Measurements from ENCODE around the gene CPNE9.

DNA sequence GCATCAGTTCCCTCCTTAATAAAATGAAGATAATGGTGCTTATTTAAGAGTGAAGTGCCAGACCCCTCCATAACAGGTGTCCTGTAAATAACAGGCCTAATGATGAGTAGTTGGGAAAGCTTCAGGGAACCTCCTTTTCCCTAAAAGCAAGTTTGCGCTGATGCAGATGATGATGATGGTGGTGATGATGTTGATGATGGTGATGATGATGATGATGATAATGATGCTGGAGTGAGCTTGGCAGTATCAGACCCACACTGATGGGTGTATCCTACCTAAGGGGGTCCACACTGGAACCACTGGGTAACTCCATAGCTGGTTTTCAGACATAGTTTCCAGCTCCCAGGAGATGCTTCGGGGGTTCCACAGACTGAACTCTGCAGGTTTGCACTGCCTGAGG, 29.9 kb upstream of the CPNE9 start:
- TF ChIP-seq, protein P1, sequence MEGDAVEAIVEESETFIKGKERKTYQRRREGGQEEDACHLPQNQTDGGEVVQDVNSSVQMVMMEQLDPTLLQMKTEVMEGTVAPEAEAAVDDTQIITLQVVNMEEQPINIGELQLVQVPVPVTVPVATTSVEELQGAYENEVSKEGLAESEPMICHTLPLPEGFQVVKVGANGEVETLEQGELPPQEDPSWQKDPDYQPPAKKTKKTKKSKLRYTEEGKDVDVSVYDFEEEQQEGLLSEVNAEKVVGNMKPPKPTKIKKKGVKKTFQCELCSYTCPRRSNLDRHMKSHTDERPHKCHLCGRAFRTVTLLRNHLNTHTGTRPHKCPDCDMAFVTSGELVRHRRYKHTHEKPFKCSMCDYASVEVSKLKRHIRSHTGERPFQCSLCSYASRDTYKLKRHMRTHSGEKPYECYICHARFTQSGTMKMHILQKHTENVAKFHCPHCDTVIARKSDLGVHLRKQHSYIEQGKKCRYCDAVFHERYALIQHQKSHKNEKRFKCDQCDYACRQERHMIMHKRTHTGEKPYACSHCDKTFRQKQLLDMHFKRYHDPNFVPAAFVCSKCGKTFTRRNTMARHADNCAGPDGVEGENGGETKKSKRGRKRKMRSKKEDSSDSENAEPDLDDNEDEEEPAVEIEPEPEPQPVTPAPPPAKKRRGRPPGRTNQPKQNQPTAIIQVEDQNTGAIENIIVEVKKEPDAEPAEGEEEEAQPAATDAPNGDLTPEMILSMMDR (IDR thresholded peaks at IDR 0.05) = no peak
- TF ChIP-seq POLR2A (IDR thresholded peaks at IDR 0.05) = no peak
